CD4-positive, alpha-beta T cell (primary cell): Measurements from ENCODE around the gene DNAH11. TPM values are rescaled to one million over a fixed set of nuclear protein-coding genes. Genes with fewer than 3 reads are reported as not detected.

Experiments used
- ATAC-seq: fragments of 200-7000 bp; cut with Tn5 transposase; one replicate; pipeline ENCODE4 v1.10.0; 2022; ENCODE audit warnings: mild to moderate bottlenecking; ENCODE audit not compliant: poor library complexity
- CTCF ChIA-PET: fragments of 350-600 bp; sonication (Branson Sonifier 250); formaldehyde crosslinking; loops from one replicate; lab custom pipeline; 2021; ENCODE audit warnings: antibody characterized with exemption, inconsistent platforms; lab: Charles Lee
- POLR2A ChIA-PET: fragments of 350-600 bp; sonication (Branson Sonifier 250); formaldehyde crosslinking; loops from one replicate; lab custom pipeline; 2021; ENCODE audit warnings: antibody characterized with exemption, inconsistent platforms; lab: Charles Lee
- DNase-seq, 14 experiments: peaks; one replicate each; pipeline ENCODE4 v3.0.0-alpha.2; 2013 to 2020; ENCODE audit warnings: mixed read lengths in 2 of 14
- H3K27ac ChIP-seq, 2 donors: one replicate each; pipeline versions ENCODE4 v1.5.1 to v1.7.0; 2013; ENCODE audit warnings: low read length in 2 of 2, low read depth in 1 of 2, mild to moderate bottlenecking in 1 of 2
- H3K27me3 ChIP-seq, 2 experiments: 1 replicate in 1 of 2; 2 replicates in 1 of 2; pipeline versions ENCODE4 v1.6.1 to v1.7.0; 2013; ENCODE audit warnings: low read length in 2 of 2, control low read depth in 1 of 2, mild to moderate bottlenecking in 1 of 2, moderate library complexity in 1 of 2; ENCODE audit not compliant: insufficient read depth in 2 of 2, control insufficient read depth in 1 of 2
- H3K36me3 ChIP-seq: one replicate; pipeline ENCODE4 v1.6.1; 2013; ENCODE audit warnings: low read length, control low read depth; ENCODE audit not compliant: insufficient read depth
- H3K4me1 ChIP-seq: one replicate; pipeline ENCODE4 v1.6.1; 2013; ENCODE audit warnings: low read length, control low read depth; ENCODE audit not compliant: insufficient read depth
- H3K4me3 ChIP-seq: one replicate; pipeline ENCODE4 v1.5.1; 2013; ENCODE audit warnings: mild to moderate bottlenecking, low read length, moderate library complexity
- H3K9me3 ChIP-seq, 2 experiments: 1 replicate in 1 of 2; 2 replicates in 1 of 2; pipeline versions ENCODE4 v1.6.1 to v1.7.0; 2013; ENCODE audit warnings: low read length in 2 of 2, mild to moderate bottlenecking in 2 of 2, control low read depth in 1 of 2, moderate library complexity in 1 of 2; ENCODE audit not compliant: control insufficient read depth in 1 of 2, insufficient read depth in 1 of 2
- H3K27ac Mint-ChIP-seq: one replicate; pipeline ENCODE4 v1.8.0; 2020; ENCODE audit warnings: mixed read lengths
- H3K27me3 Mint-ChIP-seq: one replicate; pipeline ENCODE4 v1.8.0; 2021; ENCODE audit warnings: mixed read lengths
- H3K36me3 Mint-ChIP-seq: one replicate; pipeline ENCODE4 v1.8.0; 2021; ENCODE audit warnings: low read depth, mixed read lengths
- H3K4me1 Mint-ChIP-seq: one replicate; pipeline ENCODE4 v1.8.0; 2021; ENCODE audit warnings: low read depth, mixed read lengths
- H3K4me3 Mint-ChIP-seq: one replicate; pipeline ENCODE4 v1.8.0; 2020; ENCODE audit warnings: mild to moderate bottlenecking, mixed read lengths
- H3K9me3 Mint-ChIP-seq: one replicate; pipeline ENCODE4 v1.8.0; 2020; ENCODE audit warnings: mixed read lengths
- CTCF ChIP-seq: fragments of 200-600 bp; IDR thresholded peaks from one replicate; pipeline ENCODE4 v1.8.0; 2022; ENCODE audit warnings: antibody characterized with exemption, mild to moderate bottlenecking
- intact Hi-C, 2 experiments: fragments of 100-400 bp; cut with DNase I in 1 of 2; cut with micrococcal nuclease in 1 of 2; formaldehyde crosslinking; loops; one replicate each; pipeline versions ENCODE4 v1.15.1 to v1.9.0; 2023 to 2025; cut with DNase I, micrococcal nuclease
- total RNA-seq, 174 experiments: library from RNA in 2 of 174; stranded (reverse) in 2 of 174; gene quantifications; one replicate each; pipeline ENCODE4 v1.2.3 and lab custom pipeline; 2021 to 2026

DNAH11 gene
- total RNA-seq, 2 experiments from 2014 or later, result 0.11 TPM; not detected in 1

- Mint-ChIP-seq H3K4me1 (no peaks in the 10 kb centered on the region), H3K4me3 (no peak overlapping the region), H3K27me3 (no peaks in the 10 kb centered on the region), H3K27ac (no peak overlapping the region), H3K36me3 (peaks cover 63% of the 10 kb centered on the region), H3K9me3 (no peaks in the 10 kb centered on the region)
- POLR2A ChIA-PET, result no interaction called here
- ATAC-seq, result no peak
- no peak for TF ChIP-seq CTCF
- Histone ChIP-seq H3K4me3 (no peak overlapping the region), H3K27ac (no peak overlapping the region), H3K9me3 (no peaks in the 10 kb centered on the region), H3K27me3 (no peaks in the 10 kb centered on the region), H3K4me1 (no peaks in the 10 kb centered on the region), H3K36me3 (no peaks in the 10 kb centered on the region)
- CTCF ChIA-PET, result no interaction called here
- intact Hi-C loops, result no loop called here
- no peak for DNase-seq
Observed at GRCh38 chr7:21914671-21915070, 371.8 kb downstream of the DNAH11 start.

- DNase-seq (no peak), ATAC-seq (no peak)
- Mint-ChIP-seq H3K4me3 (no peak overlapping the region), H3K9me3 (no peaks in the 10 kb centered on the region), H3K27me3 (no peaks in the 10 kb centered on the region), H3K27ac (no peak overlapping the region), H3K36me3 (peaks cover 59% of the 10 kb centered on the region), H3K4me1 (no peaks in the 10 kb centered on the region)
- TF ChIP-seq CTCF, result no peak
- Histone ChIP-seq H3K36me3 (no peaks in the 10 kb centered on the region), H3K9me3 (no peaks in the 10 kb centered on the region), H3K27ac (no peak overlapping the region), H3K4me1 (no peaks in the 10 kb centered on the region), H3K27me3 (no peaks in the 10 kb centered on the region), H3K4me3 (no peak overlapping the region)
- ChIA-PET POLR2A (no interaction called here), CTCF (no interaction called here)
- intact Hi-C loops, result no loop called here
Observed at GRCh38 chr7:21915140-21915539, 372.3 kb downstream of the DNAH11 start.

GRCh38 chr7:21916176-21916575, 373.3 kb downstream of the DNAH11 start:
- POLR2A ChIA-PET, result no interaction called here
- Histone ChIP-seq H3K27ac (no peak overlapping the region), H3K4me3 (no peak overlapping the region), H3K4me1 (no peaks in the 10 kb centered on the region), H3K27me3 (no peaks in the 10 kb centered on the region), H3K9me3 (no peaks in the 10 kb centered on the region), H3K36me3 (no peaks in the 10 kb centered on the region)
- peaks cover 52% of the 10 kb centered on the region for H3K36me3 Mint-ChIP-seq
- no peak for TF ChIP-seq CTCF
- intact Hi-C loops, result no loop called here
- H3K9me3 Mint-ChIP-seq, result no peaks in the 10 kb centered on the region
- H3K27me3 Mint-ChIP-seq, result no peaks in the 10 kb centered on the region
- no peak overlapping the region for H3K27ac Mint-ChIP-seq
- ATAC-seq (no peak), DNase-seq (no peak)
- peaks cover 5% of the 10 kb centered on the region for H3K4me1 Mint-ChIP-seq
- CTCF ChIA-PET, result no interaction called here
- H3K4me3 Mint-ChIP-seq, result no peak overlapping the region
